Aorta (tissue), 5 donors: ENCODE data around the gene PAIP2B. TPM values are rescaled to one million over a fixed set of nuclear protein-coding genes. Genes with fewer than 3 reads are reported as not detected.

Experiments
- ATAC-seq: fragments of 200-7000 bp; cut with Tn5 transposase; one replicate; pipeline ENCODE4 v1.9.1; 2022; ENCODE audit warnings: moderate library complexity; ENCODE audit not compliant: low FRiP score
- DNase-seq, 2 donors: peaks; one replicate each; pipeline ENCODE4 v3.0.0-alpha.2; 2020
- H3K27ac ChIP-seq, 2 donors: one replicate each; pipeline ENCODE4 v1.5.1; 2013; ENCODE audit warnings: low read length in 2 of 2, mild to moderate bottlenecking in 2 of 2, moderate library complexity in 2 of 2, control low read depth in 1 of 2, inconsistent platforms in 1 of 2, low read depth in 1 of 2
- H3K27me3 ChIP-seq, 2 donors: one replicate each; pipeline ENCODE4 v1.6.1; 2013; ENCODE audit warnings: control low read depth in 1 of 2, low read length in 1 of 2, mild to moderate bottlenecking in 1 of 2, moderate library complexity in 1 of 2; ENCODE audit not compliant: insufficient read depth in 2 of 2, control insufficient read depth in 1 of 2
- H3K36me3 ChIP-seq, 2 donors: one replicate each; pipeline ENCODE4 v1.6.1; 2013; ENCODE audit warnings: control low read depth in 1 of 2, low read length in 1 of 2, mild to moderate bottlenecking in 1 of 2; ENCODE audit not compliant: insufficient read depth in 2 of 2, control insufficient read depth in 1 of 2
- H3K4me1 ChIP-seq, 2 donors: one replicate each; pipeline ENCODE4 v1.6.1; 2013; ENCODE audit warnings: low read length in 2 of 2, control low read depth in 1 of 2, mild to moderate bottlenecking in 1 of 2, moderate library complexity in 1 of 2; ENCODE audit not compliant: insufficient read depth in 2 of 2, control insufficient read depth in 1 of 2
- H3K4me3 ChIP-seq, 2 donors: one replicate each; pipeline ENCODE4 v1.5.1; 2013; ENCODE audit warnings: low read length in 2 of 2, control low read depth in 1 of 2, mild to moderate bottlenecking in 1 of 2
- H3K9me3 ChIP-seq: one replicate; pipeline ENCODE4 v1.6.1; 2013; ENCODE audit warnings: mild to moderate bottlenecking, low read length; ENCODE audit not compliant: control insufficient read depth
- WGBS, 2 donors: extraction: QIAGEN DNeasy Blood & Tissue Kit; methylation state at CpG; one replicate each; pipeline ENCODE4 v1.1.7; 2013; 5-methylcytosine and 5-hydroxymethylcytosine counted together
- intact Hi-C, 2 donors: fragments of 100-400 bp; cut with DNase I; formaldehyde crosslinking; loops; one replicate each; pipeline versions ENCODE4 v1.14.2 to v1.15.0; 2022
- polyA plus RNA-seq, 2 donors: library from polyadenylated mRNA; stranded (reverse); fragments of 200-250 nt; gene quantifications; one replicate each; pipeline ENCODE4 v1.2.3, GENCODE V29; 2013
- total RNA-seq, 2 donors: library from RNA; stranded (reverse); fragmentation: NEBNext Ultra II Directional; extraction: Animal tissue kit (Norgen Biotek cat#: 25700); gene quantifications; one replicate each; pipeline ENCODE4 v1.2.1, GENCODE V29; 2021
- donor health status: healthy with polysubstance abuse.
- donor health status: Bipolar disorder and iron deficiency.
- donor health status: DM: no; HTN: no; CAD: no.
- donor health status: DM: no; HTN: no; CAD: no.
- donor health status: DM: yes; HTN: yes; CAD: no.

The PAIP2B gene
- total and polyA plus RNA-seq, 4 donors: 1.3 to 5.4 (median 4.5) TPM

DNA sequence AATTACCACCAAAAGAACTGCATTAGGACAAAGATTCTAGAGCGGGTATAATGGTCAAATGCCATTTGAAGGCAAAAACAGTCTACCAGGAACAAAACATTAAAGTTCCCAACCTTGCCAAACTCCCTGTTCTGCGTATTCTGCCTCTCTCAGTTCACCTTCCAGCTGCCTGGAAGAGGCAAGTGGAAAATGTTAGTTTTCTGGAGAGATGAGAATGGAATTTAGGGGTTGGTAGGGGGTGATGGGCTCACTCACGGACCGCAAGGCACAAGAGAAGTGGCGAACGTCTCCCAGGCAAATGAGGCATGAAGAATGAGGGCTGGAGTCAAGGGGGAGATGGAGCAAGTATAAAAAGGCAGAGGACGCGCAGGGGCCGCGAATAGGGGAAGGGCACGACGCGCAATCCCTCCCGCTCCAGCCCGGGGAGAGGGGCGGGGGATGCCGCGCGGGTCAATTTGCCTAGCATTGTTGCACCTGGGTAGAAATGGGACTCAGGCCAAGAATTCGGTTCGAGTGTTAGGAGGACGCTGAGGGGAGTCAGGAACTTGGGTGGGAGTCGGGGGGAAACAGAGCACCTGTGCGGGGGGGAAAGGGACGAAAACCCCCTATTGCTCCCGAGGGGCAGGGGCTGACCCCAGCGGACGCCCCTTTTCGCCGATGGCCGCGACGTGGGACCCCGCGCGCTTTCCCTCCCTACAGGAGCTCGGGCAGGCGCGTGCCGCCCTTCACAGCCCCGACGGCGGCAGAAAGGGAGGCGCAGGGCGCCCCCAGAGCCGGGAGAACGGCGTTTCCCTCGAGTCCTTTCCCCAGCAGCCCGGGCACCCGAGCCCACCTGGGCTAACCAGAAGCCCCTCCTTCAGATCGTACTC, 573 bp downstream of the PAIP2B start:
- intact Hi-C loops: loop anchor here in 1 of 2 donors (2.0 to 10.0 kb wide), 3 partner anchors 50 to 108 kb away; partner anchors contain the start of genes MCEE, MPHOSPH10 and ZNF638
- WGBS, 2 donors: 1% methylated on average over 48 to 52 of the region's 52 CpGs

DNA sequence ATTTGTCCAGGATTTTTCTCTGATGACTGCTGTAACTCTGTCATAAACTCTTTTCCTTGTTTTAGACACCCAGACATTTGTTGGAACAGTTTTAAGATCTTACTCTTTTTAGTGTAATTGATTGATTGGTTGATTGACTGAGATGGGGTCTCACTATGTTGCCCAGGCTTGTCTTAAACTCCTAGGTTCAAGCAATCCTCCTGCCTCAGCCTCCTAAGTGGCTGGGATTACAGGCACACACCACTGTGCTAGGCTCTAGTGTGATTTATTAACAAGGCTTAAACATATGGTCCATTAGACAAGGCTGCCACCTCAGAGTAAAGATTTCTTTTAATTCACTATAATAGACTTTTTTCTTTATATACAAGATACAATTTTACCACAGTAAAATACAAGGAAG, 2.0 kb downstream of the PAIP2B start:
- no peak overlapping the region for H3K27ac ChIP-seq
- intact Hi-C loops: loop anchor here in 1 of 2 donors (10.0 kb wide), 1 partner anchor 110 kb away; the partner anchor contains the start of gene ZNF638

More for the DNA sequence above, 573 bp downstream of the PAIP2B start:
- H3K36me3 ChIP-seq: no peaks in the 10 kb centered on the region
- H3K9me3 ChIP-seq: no peaks in the 10 kb centered on the region
- ATAC-seq (peak; percentile 59), DNase-seq (peak in 1 of 2 donors; percentile 77)
- H3K4me1 ChIP-seq: no peaks in the 10 kb centered on the region
- peak overlapping the region; percentile 40 to 43 for H3K27ac ChIP-seq
- peak overlapping the region; percentile 61 to 76 for H3K4me3 ChIP-seq
- no peaks in the 10 kb centered on the region for H3K27me3 ChIP-seq

DNA sequence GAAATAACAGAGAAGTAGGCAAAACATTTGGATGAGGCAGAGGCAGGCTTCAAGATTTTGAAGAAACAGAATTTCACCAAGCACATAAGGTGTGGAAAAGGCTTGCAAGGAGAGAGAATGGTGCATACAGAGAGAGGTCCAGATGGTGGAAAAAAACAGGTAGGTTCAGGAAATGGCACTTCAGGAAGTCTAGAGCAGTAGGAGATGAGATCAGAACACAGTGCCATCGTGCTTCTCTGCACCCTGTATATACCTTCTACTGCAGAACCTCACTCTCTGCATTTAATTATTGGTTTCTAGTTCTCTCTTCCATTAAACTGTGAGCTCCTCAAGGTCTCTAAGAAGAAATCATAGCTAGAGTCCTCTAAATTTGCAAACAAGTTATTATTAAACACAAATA, 2.4 kb downstream of the PAIP2B start:
- Histone ChIP-seq H3K9me3 (no peaks in the 10 kb centered on the region), H3K36me3 (no peaks in the 10 kb centered on the region), H3K4me1 (no peaks in the 10 kb centered on the region), H3K4me3 (no peak overlapping the region), H3K27ac (no peak overlapping the region), H3K27me3 (no peaks in the 10 kb centered on the region)
- WGBS, 2 donors: 83 to 88% methylated on average over 1 of the region's 1 CpG
- no peak for DNase-seq
- no peak for ATAC-seq
- intact Hi-C loops: loop anchor here in 1 of 2 donors (10.0 kb wide), 1 partner anchor 110 kb away; the partner anchor contains the start of gene ZNF638

More for the DNA sequence above, 2.0 kb downstream of the PAIP2B start:
- H3K4me3 ChIP-seq: no peak overlapping the region
- no peak for DNase-seq
- H3K4me1 ChIP-seq: no peaks in the 10 kb centered on the region
- no peak for ATAC-seq
- no peaks in the 10 kb centered on the region for H3K9me3 ChIP-seq
- no peaks in the 10 kb centered on the region for H3K27me3 ChIP-seq
- no peaks in the 10 kb centered on the region for H3K36me3 ChIP-seq

DNA sequence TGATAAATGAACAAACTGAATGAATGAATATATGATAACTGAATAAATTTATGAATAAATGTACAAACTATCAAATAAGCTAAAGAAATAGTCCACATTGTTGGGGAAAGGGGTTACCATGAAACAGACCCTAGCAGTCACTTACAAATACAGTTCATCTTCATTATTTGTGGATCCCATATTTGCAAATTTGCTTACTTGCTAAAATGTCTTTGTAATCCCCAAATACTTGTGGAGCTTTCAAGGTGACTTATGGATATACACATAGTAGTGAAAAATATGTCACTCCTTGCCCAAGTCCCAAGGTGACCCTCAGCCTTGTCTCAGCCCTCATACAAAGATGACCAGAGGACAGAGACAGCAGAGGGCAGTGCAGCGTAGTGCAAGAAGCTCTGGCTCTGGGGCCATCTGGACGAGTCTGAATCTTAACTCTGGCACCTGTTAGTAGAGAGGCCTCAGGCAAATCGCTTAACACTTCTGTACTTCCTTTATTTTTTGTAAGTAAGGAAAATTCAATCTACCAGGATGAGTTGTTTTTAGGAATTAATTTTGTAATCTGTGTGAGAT, 3.1 kb downstream of the PAIP2B start:
- Histone ChIP-seq H3K4me1 (no peaks in the 10 kb centered on the region), H3K4me3 (no peak overlapping the region), H3K27me3 (no peaks in the 10 kb centered on the region), H3K9me3 (no peaks in the 10 kb centered on the region), H3K36me3 (no peaks in the 10 kb centered on the region), H3K27ac (no peak overlapping the region)
- WGBS, 2 donors: 42 to 49% methylated on average over 3 of the region's 3 CpGs
- DNase-seq: no peak
- intact Hi-C loops: loop anchor here in 1 of 2 donors (10.0 kb wide), 1 partner anchor 111 kb away; the partner anchor contains the start of gene ZNF638
- no peak for ATAC-seq

DNA sequence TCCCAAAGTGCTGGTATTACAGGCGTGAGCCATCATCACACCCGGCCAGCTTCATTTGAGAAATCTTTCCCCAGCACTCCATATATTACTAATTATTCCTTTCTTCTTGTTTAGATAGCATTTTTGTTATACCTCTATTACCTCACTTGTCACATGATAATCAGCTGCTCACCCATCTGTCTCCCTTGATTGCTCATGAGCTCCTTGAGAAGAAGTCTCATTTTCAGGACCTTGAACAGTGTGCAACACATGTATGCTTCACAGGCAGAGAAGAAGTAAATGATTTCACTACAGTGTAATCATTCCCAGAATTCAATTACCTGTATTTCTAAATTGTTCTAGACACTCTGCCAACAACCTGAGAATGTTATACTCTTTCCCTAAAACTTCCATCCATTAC, 6.2 kb downstream of the PAIP2B start:
- no peaks in the 10 kb centered on the region for H3K27me3 ChIP-seq
- H3K27ac ChIP-seq: no peak overlapping the region
- H3K4me3 ChIP-seq: no peak overlapping the region
- DNase-seq: no peak
- no peak for ATAC-seq
- H3K4me1 ChIP-seq: no peaks in the 10 kb centered on the region
- H3K9me3 ChIP-seq: no peaks in the 10 kb centered on the region
- WGBS, 2 donors: 91 to 95% methylated on average over 2 of the region's 2 CpGs
- no peaks in the 10 kb centered on the region for H3K36me3 ChIP-seq
- intact Hi-C loops: loop anchor here in 1 of 2 donors (10.0 kb wide), 1 partner anchor 114 kb away; the partner anchor contains the start of gene ZNF638

DNA sequence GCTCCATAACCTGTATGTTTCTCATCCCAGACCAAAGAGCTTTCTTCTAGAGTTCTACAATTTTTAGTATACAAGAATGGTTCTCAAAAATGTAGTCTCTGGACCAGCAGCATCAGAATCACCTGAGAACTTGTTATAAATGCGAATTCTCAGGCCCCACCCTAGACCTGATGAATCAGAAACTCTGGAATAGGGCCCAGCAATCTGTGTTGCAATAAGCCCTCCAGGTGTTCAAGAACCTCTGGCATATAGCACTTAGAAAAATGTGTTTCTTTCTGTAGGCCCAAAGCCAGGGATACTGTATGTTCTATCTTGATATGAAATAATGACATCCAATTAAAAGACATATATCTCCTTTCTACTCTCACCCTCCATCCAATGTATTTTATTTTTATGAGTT, 10.4 kb downstream of the PAIP2B start:
- H3K4me3 ChIP-seq: no peak overlapping the region
- no peaks in the 10 kb centered on the region for H3K4me1 ChIP-seq
- no peak for DNase-seq
- 94 to 96% methylated on average over 1 of the region's 1 CpG for WGBS, 2 donors
- ATAC-seq: no peak
- intact Hi-C loops: no loop called here
- no peaks in the 10 kb centered on the region for H3K9me3 ChIP-seq
- no peak overlapping the region for H3K27ac ChIP-seq
- no peaks in the 10 kb centered on the region for H3K27me3 ChIP-seq
- H3K36me3 ChIP-seq: no peaks in the 10 kb centered on the region

DNA sequence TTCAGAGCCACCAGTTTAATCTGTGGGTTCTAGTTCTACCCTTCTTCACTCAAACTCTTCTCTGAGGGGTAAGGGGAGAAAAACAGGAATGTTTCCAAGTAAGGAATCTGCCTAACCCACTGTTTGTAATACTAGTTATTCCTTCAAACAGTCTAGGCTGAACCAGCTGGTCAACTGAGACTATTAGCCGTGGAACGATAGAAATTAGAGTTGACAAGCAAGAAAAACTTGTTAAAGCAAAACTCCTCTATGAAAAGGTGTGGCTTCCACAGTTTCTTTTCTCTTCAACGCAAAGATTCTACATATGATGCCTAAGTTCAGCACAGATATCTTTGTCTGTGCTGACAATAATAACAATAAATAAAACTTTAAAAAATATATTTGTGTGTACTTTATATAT, 11.5 kb downstream of the PAIP2B start:
- intact Hi-C loops: no loop called here
- no peak for ATAC-seq
- no peaks in the 10 kb centered on the region for H3K27me3 ChIP-seq
- WGBS, 2 donors: 76 to 90% methylated on average over 3 of the region's 3 CpGs
- no peaks in the 10 kb centered on the region for H3K9me3 ChIP-seq
- DNase-seq: no peak
- no peaks in the 10 kb centered on the region for H3K36me3 ChIP-seq
- H3K27ac ChIP-seq: no peak overlapping the region
- no peaks in the 10 kb centered on the region for H3K4me1 ChIP-seq
- no peak overlapping the region for H3K4me3 ChIP-seq

DNA sequence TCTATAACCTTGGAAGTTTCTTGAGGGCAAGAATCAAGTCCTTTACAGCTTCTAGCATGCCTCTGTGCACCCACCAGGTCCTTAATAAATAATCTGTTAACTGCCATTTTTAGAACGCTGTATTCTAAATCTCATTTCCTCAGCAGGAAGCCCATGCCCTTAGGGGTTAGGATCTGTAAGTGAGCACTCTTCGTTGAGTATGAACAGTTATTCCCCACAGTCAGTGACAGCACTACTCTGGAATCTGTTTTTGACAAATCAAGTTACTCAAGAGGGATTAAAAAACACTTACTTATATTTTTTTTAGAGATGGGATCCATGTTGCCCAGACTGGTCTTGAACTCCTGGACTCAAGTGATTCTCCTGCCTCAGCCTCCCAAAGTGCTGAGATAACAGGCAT, 14.6 kb downstream of the PAIP2B start:
- ATAC-seq: no peak
- Histone ChIP-seq H3K27me3 (no peaks in the 10 kb centered on the region), H3K36me3 (no peaks in the 10 kb centered on the region), H3K27ac (no peak overlapping the region), H3K4me1 (no peaks in the 10 kb centered on the region), H3K9me3 (no peaks in the 10 kb centered on the region), H3K4me3 (no peak overlapping the region)
- DNase-seq: no peak
- intact Hi-C loops: no loop called here
- 50 to 51% methylated on average over 2 of the region's 2 CpGs for WGBS, 2 donors
